Articular chondrocyte of knee joint (primary cell): Measurements from ENCODE around the gene OR6M1. TPM values are rescaled to one million over a fixed set of nuclear protein-coding genes. Genes with fewer than 3 reads are reported as not detected.

Experiments
- small RNA-seq: library from RNA; depleted of rRNA; stranded (forward); fragments of <200 nt; gene quantifications from one replicate; pipeline ENCODE3, GENCODE V24; 2012
- total RNA-seq: library from RNA; depleted of rRNA; stranded (reverse); fragments of >200 nt; gene quantifications from 2 replicates; pipeline ENCODE4 v1.2.3, GENCODE V29; 2012

OR6M1 gene
- total RNA-seq, result not detected in 2 replicates

GRCh38 chr11:123806249-123806648, at the start of gene OR6M1:
TSS of gene OR6M1 (minus strand) at chr11:123806349. CDS start at chr11:123806349, 0 bp downstream.

Small RNA genes lying within 50 kb of the gene (small RNA-seq; reads per million reads assigned to genes)
- gene RNU1-21P, result not detected

Other genes with a start within 250 kb of the OR6M1 start
- gene SCN3B, start 151.7 kb downstream of the OR6M1 start, total RNA-seq, result 0.11 and 0.13 TPM in 2 replicates
- gene ZNF202, start 64.7 kb downstream of the OR6M1 start, total RNA-seq, result 4.6 and 5.6 TPM in 2 replicates
- gene OR6X1, start 51.8 kb downstream of the OR6M1 start, total RNA-seq, result not detected in 2 replicates
- not detected in 2 replicates for gene TMEM225, start 79.3 kb upstream of the OR6M1 start, total RNA-seq
- 0.32 TPM in 1 of 2 replicates, not detected in the other for gene OR8D4, start 95.8 kb upstream of the OR6M1 start, total RNA-seq
- gene OR4D5, start 133.3 kb upstream of the OR6M1 start, total RNA-seq, result not detected in 2 replicates
- gene OR6T1, start 137.5 kb upstream of the OR6M1 start, total RNA-seq, result not detected in 2 replicates
- gene OR10S1, start 171.4 kb upstream of the OR6M1 start, total RNA-seq, result not detected in 2 replicates
- not detected in 2 replicates for gene OR10G6, start 188.8 kb upstream of the OR6M1 start, total RNA-seq
- not detected in 2 replicates for gene OR10G4, start 206.6 kb upstream of the OR6M1 start, total RNA-seq
- not detected in 2 replicates for gene OR10G9, start 216.7 kb upstream of the OR6M1 start, total RNA-seq
- gene OR10G8, start 220.4 kb upstream of the OR6M1 start, total RNA-seq, result not detected in 2 replicates
- not detected in 2 replicates for gene OR10G7, start 235.0 kb upstream of the OR6M1 start, total RNA-seq